HCT116 (cell line): ENCODE results near the gene PTTG1IP. TPM values are rescaled to one million over a fixed set of nuclear protein-coding genes. Genes with fewer than 3 reads are reported as not detected.

Experiments
- ATAC-seq: fragments of 200-7000 bp; cut with Tn5 transposase; 2 replicates; pipeline ENCODE4 v1.9.1; 2020; ENCODE audit warnings: mild to moderate bottlenecking, moderate library complexity
- BruUV-seq: library from RNA; stranded (reverse); fragments of 400-500 nt; replicated peaks from 2 replicates; lab custom pipeline; 2021; lab: Mats Ljungman, UMichigan
- CTCF ChIA-PET: fragments of 300-600 bp; sonication (Branson Sonifier 250); formaldehyde crosslinking; loops from one replicate; lab custom pipeline; 2021; ENCODE audit warnings: antibody characterized with exemption; lab: Charles Lee
- POLR2A ChIA-PET: fragments of 300-600, 350-600 bp; sonication (Branson Sonifier 250); formaldehyde crosslinking; loops from one replicate; lab custom pipeline; 2021; ENCODE audit warnings: antibody characterized with exemption; lab: Charles Lee
- RAD21 ChIA-PET, 2 experiments: fragments of 300-600 bp; sonication (Branson Sonifier 250); formaldehyde crosslinking; loops; one replicate each; lab custom pipeline; 2023; ENCODE audit warnings: low total read pairs in 2 of 2; ENCODE audit not compliant: uncharacterized antibody in 2 of 2, unreplicated experiment in 2 of 2, low non-redundant PET in 1 of 2; lab: Charles Lee
- DNase-seq: peaks from one replicate; pipeline ENCODE4 v3.0.0-alpha.2; 2010; ENCODE audit warnings: low read depth, low spot score
- H2AFZ ChIP-seq: fragments of 200-600 bp; shearing (Covaris generic), sonication (generic); 2 replicates; pipeline ENCODE4 v1.6.1; 2017; ENCODE audit warnings: low read depth, mixed run types, mixed read lengths, antibody characterized with exemption, low read length; ENCODE audit not compliant: poor library complexity, severe bottlenecking
- H3K27ac ChIP-seq: 2 replicates; pipeline ENCODE4 v1.5.1; 2012; ENCODE audit warnings: low read depth, low read length
- H3K27me3 ChIP-seq: fragments of 200-600 bp; sonication (generic); 2 replicates; pipeline ENCODE4 v1.6.1; 2016; ENCODE audit warnings: mixed run types, low read length, mixed read lengths; ENCODE audit not compliant: insufficient read depth
- H3K36me3 ChIP-seq, 2 experiments: fragments of 200-500 bp in 1 of 2; fragments of 200-600 bp in 1 of 2; sonication (Bioruptor generic) in 1 of 2; sonication (generic) in 1 of 2; 2 replicates each; pipeline versions ENCODE4 v1.5.1 to v1.6.1; 2014 to 2016; ENCODE audit warnings: low read length in 2 of 2, inconsistent platforms in 1 of 2, mixed read lengths in 1 of 2, mixed run types in 1 of 2; ENCODE audit not compliant: insufficient read depth in 2 of 2, control insufficient read depth in 1 of 2
- H3K4me1 ChIP-seq, 2 experiments: fragments of 200-600 bp in 1 of 2; sonication (generic) in 1 of 2; 2 replicates each; pipeline versions ENCODE4 v1.5.1 to v1.6.1; 2012 to 2017; ENCODE audit warnings: low read length in 2 of 2, inconsistent platforms in 1 of 2, mild to moderate bottlenecking in 1 of 2, mixed read lengths in 1 of 2, mixed run types in 1 of 2, moderate library complexity in 1 of 2; ENCODE audit not compliant: insufficient read depth in 2 of 2, control insufficient read depth in 1 of 2
- H3K4me2 ChIP-seq: fragments of 200-600 bp; sonication (generic); 2 replicates; pipeline ENCODE4 v1.6.1; 2017; ENCODE audit warnings: mixed run types, low read length, mixed read lengths
- H3K4me3 ChIP-seq, 2 experiments: fragments of 200-600 bp in 1 of 2; sonication (generic) in 1 of 2; replicated peaks in 1 of 2; 2 replicates each; pipeline ENCODE4 v1.5.1; 2011 to 2016; ENCODE audit warnings: low read length in 2 of 2, control low read depth in 1 of 2, low read depth in 1 of 2, mild to moderate bottlenecking in 1 of 2, mixed read lengths in 1 of 2, mixed run types in 1 of 2
- H3K79me2 ChIP-seq: fragments of 200-600 bp; sonication (generic); 2 replicates; pipeline ENCODE4 v1.6.1; 2017; ENCODE audit warnings: mild to moderate bottlenecking, mixed run types, low read length, moderate library complexity, mixed read lengths; ENCODE audit not compliant: insufficient read depth
- H3K9ac ChIP-seq: fragments of 200-600 bp; sonication (generic); 2 replicates; pipeline ENCODE4 v1.6.1; 2016; ENCODE audit warnings: low read length, mixed read lengths
- H3K9me2 ChIP-seq: fragments of 200-600 bp; sonication (generic), shearing (Covaris generic); 2 replicates; pipeline ENCODE4 v1.6.1; 2017; ENCODE audit warnings: mixed run types, mild to moderate bottlenecking, moderate library complexity; ENCODE audit not compliant: insufficient read depth
- H3K9me3 ChIP-seq, 2 experiments: fragments of 200-500 bp in 1 of 2; fragments of 200-600 bp in 1 of 2; sonication (Bioruptor generic) in 1 of 2; sonication (generic) in 1 of 2; 2 replicates each; pipeline ENCODE4 v1.6.1; 2014 to 2017; ENCODE audit warnings: low read length in 2 of 2, mixed read lengths in 2 of 2, inconsistent platforms in 1 of 2, low read depth in 1 of 2, mild to moderate bottlenecking in 1 of 2, mixed run types in 1 of 2, moderate library complexity in 1 of 2; ENCODE audit not compliant: control insufficient read depth in 1 of 2, insufficient read depth in 1 of 2
- H4K20me1 ChIP-seq: fragments of 200-600 bp; sonication (generic), shearing (Covaris generic); 2 replicates; pipeline ENCODE4 v1.6.1; 2017; ENCODE audit warnings: mixed run types, mild to moderate bottlenecking, moderate library complexity; ENCODE audit not compliant: insufficient read depth
- CEBPB ChIP-seq: IDR thresholded peaks from 2 replicates; pipeline ENCODE4 v1.6.1; 2012; ENCODE audit warnings: low read depth
- EGR1 ChIP-seq: IDR thresholded peaks from 2 replicates; pipeline ENCODE4 v1.6.1; 2012; ENCODE audit warnings: low read depth
- FOSL1 ChIP-seq: IDR thresholded peaks from 2 replicates; pipeline ENCODE4 v1.6.1; 2012; ENCODE audit warnings: low read depth
- JUND ChIP-seq: IDR thresholded peaks from 2 replicates; pipeline ENCODE4 v1.6.1; 2012
- POLR2A ChIP-seq: IDR thresholded peaks from 2 replicates; pipeline ENCODE4 v1.7.0; 2011; ENCODE audit warnings: borderline replicate concordance; ENCODE audit not compliant: insufficient read depth, insufficient read length; ENCODE audit errors: extremely low read depth
- RAD21 ChIP-seq: IDR thresholded peaks from 2 replicates; pipeline ENCODE4 v1.6.1; 2012; ENCODE audit warnings: low read depth, mild to moderate bottlenecking
- SIN3A ChIP-seq: IDR thresholded peaks from 2 replicates; pipeline ENCODE4 v1.6.1; 2012; ENCODE audit warnings: low read depth
- SRF ChIP-seq: IDR thresholded peaks from 2 replicates; pipeline ENCODE4 v1.6.1; 2012; ENCODE audit warnings: low read depth
- TCF7L2 ChIP-seq: IDR thresholded peaks from 2 replicates; pipeline ENCODE4 v1.7.0; 2011; ENCODE audit warnings: borderline replicate concordance, inconsistent platforms; ENCODE audit not compliant: insufficient read depth, insufficient read length; ENCODE audit errors: extremely low read depth
- ZFX ChIP-seq: fragments of 450-650 bp; IDR thresholded peaks from 2 replicates; pipeline ENCODE4 v1.6.1; 2017
- intact Hi-C: fragments of 100-400 bp; cut with micrococcal nuclease; formaldehyde crosslinking; loops from 2 replicates; pipeline ENCODE4 v1.10.0; 2022
- total RNA-seq: library from RNA; stranded (reverse); gene quantifications from one replicate; pipeline ENCODE4 v1.2.1, GENCODE V29; 2021; ENCODE audit not compliant: unreplicated experiment
- TF ChIP-seq, protein P1 (sequence below): IDR thresholded peaks from 2 replicates; pipeline ENCODE4 v1.6.1; 2011; ENCODE audit warnings: mild to moderate bottlenecking, low read length, moderate library complexity; ENCODE audit not compliant: insufficient replicate concordance; ENCODE audit errors: extremely low read depth

The PTTG1IP gene
- total RNA-seq, 1 experiment from 2014 or later: 83.4 TPM

DNA sequence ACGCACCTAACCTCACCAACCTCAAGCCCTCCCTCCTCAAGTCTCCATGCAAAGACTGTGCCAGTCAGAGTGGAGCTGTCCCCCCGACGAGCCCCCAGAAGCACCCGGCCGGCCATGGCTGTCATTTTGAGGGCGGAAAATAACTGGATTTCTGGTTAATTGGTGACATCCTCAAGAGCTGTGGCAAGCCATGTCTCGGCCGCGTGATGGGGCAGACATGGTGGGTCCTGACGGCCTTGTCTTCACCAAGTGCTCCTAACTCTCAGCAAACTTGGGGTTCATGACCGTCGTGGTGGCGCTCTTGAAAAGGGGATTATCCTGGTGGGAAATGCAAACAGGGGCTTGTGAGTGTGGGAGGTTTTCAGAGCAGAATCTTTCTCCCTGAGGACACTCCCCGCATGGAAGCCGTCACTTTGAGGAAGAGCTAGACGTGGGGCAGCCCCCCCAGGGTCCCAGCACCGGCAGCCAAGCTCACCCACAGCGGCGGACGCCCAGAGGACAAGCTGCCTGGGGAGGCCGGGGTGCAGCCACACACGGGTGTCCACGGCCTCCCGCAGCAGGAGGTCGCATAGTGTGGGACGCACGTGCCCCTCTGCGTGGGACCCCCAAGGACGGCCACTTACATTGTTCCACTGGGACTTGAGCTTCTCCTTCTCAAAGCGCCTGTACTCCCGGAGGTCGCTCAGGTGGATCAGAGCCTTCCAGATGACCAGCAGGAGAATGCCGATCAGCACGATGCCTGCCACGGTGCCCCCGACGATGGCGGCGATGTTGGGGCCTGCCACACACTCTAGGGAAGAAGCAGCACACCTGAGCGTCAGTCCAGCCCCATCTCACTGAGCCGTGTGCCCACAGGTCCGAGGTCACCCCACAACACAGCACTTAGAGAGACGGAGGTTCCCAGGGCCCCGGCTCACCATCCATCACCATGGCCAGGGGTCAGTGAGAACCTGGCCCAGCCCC lies 12.9 kb upstream of the PTTG1IP start:
- H3K4me2 ChIP-seq: no peak overlapping the region
- H3K4me3 ChIP-seq: no peak overlapping the region
- no peaks in the 10 kb centered on the region for H3K9me3 ChIP-seq
- no peak for DNase-seq
- H3K4me1 ChIP-seq: no peaks in the 10 kb centered on the region; a peak in 1 of 4 replicates
- H4K20me1 ChIP-seq: no peaks in the 10 kb centered on the region
- CTCF ChIA-PET: no interaction called here
- POLR2A ChIA-PET: no interaction called here
- TF ChIP-seq, protein P1, sequence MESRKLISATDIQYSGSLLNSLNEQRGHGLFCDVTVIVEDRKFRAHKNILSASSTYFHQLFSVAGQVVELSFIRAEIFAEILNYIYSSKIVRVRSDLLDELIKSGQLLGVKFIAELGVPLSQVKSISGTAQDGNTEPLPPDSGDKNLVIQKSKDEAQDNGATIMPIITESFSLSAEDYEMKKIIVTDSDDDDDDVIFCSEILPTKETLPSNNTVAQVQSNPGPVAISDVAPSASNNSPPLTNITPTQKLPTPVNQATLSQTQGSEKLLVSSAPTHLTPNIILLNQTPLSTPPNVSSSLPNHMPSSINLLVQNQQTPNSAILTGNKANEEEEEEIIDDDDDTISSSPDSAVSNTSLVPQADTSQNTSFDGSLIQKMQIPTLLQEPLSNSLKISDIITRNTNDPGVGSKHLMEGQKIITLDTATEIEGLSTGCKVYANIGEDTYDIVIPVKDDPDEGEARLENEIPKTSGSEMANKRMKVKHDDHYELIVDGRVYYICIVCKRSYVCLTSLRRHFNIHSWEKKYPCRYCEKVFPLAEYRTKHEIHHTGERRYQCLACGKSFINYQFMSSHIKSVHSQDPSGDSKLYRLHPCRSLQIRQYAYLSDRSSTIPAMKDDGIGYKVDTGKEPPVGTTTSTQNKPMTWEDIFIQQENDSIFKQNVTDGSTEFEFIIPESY: no peak
- TF ChIP-seq RAD21 (no peak), SIN3A (no peak), EGR1 (no peak), TCF7L2 (no peak), SRF (no peak)
- TF ChIP-seq, all 23 proteins: peak for 0
- intact Hi-C loops: no loop called here
- Histone ChIP-seq H2AFZ (no peak overlapping the region), H3K27ac (no peak overlapping the region), H3K9me2 (no peaks in the 10 kb centered on the region), H3K79me2 (no peaks in the 10 kb centered on the region), H3K36me3 (no peaks in the 10 kb centered on the region), H3K9ac (no peak overlapping the region), H3K27me3 (peaks cover 4% of the 10 kb centered on the region; the same call in 1 of the 2 replicates)
- no TSS peak for BruUV-seq
- no peak for ATAC-seq
- RAD21 ChIA-PET: no interaction called here

DNA sequence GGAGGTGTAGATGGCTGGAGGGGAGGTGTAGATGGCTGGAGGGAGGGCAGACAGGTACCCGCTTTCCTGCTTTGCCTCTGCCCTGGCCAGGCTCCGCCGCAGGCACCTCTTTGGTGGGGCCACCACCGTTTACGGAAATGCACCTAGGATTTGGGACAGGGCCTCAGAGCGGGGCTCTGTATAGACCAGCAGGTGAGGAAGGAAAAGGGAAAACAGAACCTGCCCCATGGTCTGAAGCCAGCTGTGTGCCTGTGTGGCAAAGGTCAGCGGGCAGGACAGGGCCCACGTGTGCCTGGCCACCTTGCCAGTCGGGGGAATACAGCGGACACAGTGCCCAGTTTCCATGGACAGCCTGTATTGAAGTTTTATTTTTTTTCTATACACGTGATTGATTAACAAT lies 12.1 kb upstream of the PTTG1IP start:
- ChIA-PET RAD21 (no interaction called here), POLR2A (no interaction called here), CTCF (no interaction called here)
- no peaks in the 10 kb centered on the region for H3K9me3 ChIP-seq
- DNase-seq: no peak
- H3K4me1 ChIP-seq: peaks cover 0 to 3% of the 10 kb centered on the region in 2 experiments; a peak in 1 of 4 replicates
- H3K9ac ChIP-seq: no peak overlapping the region
- no peaks in the 10 kb centered on the region for H3K36me3 ChIP-seq
- H3K9me2 ChIP-seq: no peaks in the 10 kb centered on the region
- intact Hi-C loops: no loop called here
- H3K4me2 ChIP-seq: no peak overlapping the region
- BruUV-seq: no TSS peak
- peaks cover 4% of the 10 kb centered on the region; the same call in 1 of the 2 replicates for H3K27me3 ChIP-seq
- H3K27ac ChIP-seq: no peak overlapping the region
- ATAC-seq: no peak
- H3K4me3 ChIP-seq: no peak overlapping the region
- H4K20me1 ChIP-seq: no peaks in the 10 kb centered on the region
- H2AFZ ChIP-seq: no peak overlapping the region
- TF ChIP-seq POLR2A: no peak
- TF ChIP-seq CEBPB: no peak
- TF ChIP-seq SIN3A: no peak
- no peak for TF ChIP-seq SRF
- TF ChIP-seq JUND: no peak
- no peak for TF ChIP-seq ZFX
- TF ChIP-seq EGR1: no peak
- no peak for TF ChIP-seq FOSL1
- H3K79me2 ChIP-seq: no peaks in the 10 kb centered on the region
